Activated B cell treated with CpG ODN at 0.5 μM for 24 hours (primary cell): ENCODE data around the gene PHEX. TPM values are rescaled to one million over a fixed set of nuclear protein-coding genes. Genes with fewer than 3 reads are reported as not detected.

ENCODE experiments used
- ATAC-seq: fragments of 200-7000 bp; cut with Tn5 transposase; one replicate; pipeline ENCODE4 v1.10.0; 2021; ENCODE audit warnings: low read depth, mild to moderate bottlenecking, moderate library complexity
- CTCF ChIA-PET: fragments of 350-600 bp; sonication (Branson Sonifier 250); formaldehyde crosslinking; loops from one replicate; lab custom pipeline; 2021; ENCODE audit warnings: antibody characterized with exemption; lab: Charles Lee
- POLR2A ChIA-PET: fragments of 350-600 bp; sonication (Branson Sonifier 250); formaldehyde crosslinking; loops from one replicate; lab custom pipeline; 2021; ENCODE audit warnings: antibody characterized with exemption; lab: Charles Lee
- DNase-seq: peaks from one replicate; pipeline ENCODE4 v3.0.0; 2022
- H3K27ac Mint-ChIP-seq: one replicate; pipeline ENCODE4 v1.8.0; 2020; ENCODE audit warnings: mixed read lengths
- H3K27me3 Mint-ChIP-seq: one replicate; pipeline ENCODE4 v1.8.0; 2021; ENCODE audit warnings: mixed read lengths
- H3K36me3 Mint-ChIP-seq: one replicate; pipeline ENCODE4 v1.8.0; 2021; ENCODE audit warnings: low read depth, mixed read lengths
- H3K4me1 Mint-ChIP-seq: one replicate; pipeline ENCODE4 v1.8.0; 2021; ENCODE audit warnings: mixed read lengths
- H3K4me3 Mint-ChIP-seq: one replicate; pipeline ENCODE4 v1.8.0; 2020; ENCODE audit warnings: mild to moderate bottlenecking, mixed read lengths
- H3K9me3 Mint-ChIP-seq: one replicate; pipeline ENCODE4 v1.8.0; 2020; ENCODE audit warnings: mixed read lengths
- intact Hi-C: fragments of 100-400 bp; cut with micrococcal nuclease; formaldehyde crosslinking; loops from one replicate; pipeline ENCODE4 v1.15.1; 2024
- total RNA-seq: library from RNA; stranded (reverse); gene quantifications from 2 replicates; pipeline ENCODE4 v1.2.3, GENCODE V29; 2022
- TF ChIP-seq, protein P1 (sequence below): fragments of 200-600 bp; IDR thresholded peaks from one replicate; pipeline ENCODE4 v1.8.0; 2022; ENCODE audit warnings: antibody characterized with exemption, mild to moderate bottlenecking

Gene PHEX
- total RNA-seq, 1 donor from 2014 or later, result 0.27 TPM

DNA sequence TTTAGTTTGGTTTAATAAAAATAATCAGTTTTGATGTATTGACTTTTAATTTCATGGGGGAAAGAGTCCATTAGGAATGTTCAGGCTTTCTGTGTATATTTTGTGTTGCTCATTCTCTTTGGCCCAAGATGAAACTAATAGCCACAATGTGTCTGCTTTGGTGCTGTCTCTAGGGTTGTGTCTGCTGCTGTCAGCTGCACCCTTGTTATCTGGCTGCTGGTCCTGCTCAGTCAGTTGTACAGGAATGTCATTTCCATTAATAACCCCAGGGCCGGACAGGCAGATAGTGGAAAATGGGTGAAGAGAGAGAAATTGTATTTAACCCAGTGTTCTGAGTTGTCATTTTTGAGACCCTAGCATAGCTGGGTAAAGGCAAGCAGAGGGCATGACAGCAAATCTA, 115.1 kb downstream of the PHEX start:
- H3K9me3 Mint-ChIP-seq, result no peaks in the 10 kb centered on the region
- POLR2A ChIA-PET, result no interaction called here
- DNase-seq (no peak), ATAC-seq (no peak)
- H3K4me1 Mint-ChIP-seq, result no peaks in the 10 kb centered on the region
- no peak overlapping the region for H3K4me3 Mint-ChIP-seq
- intact Hi-C loops, result no loop called here
- H3K27me3 Mint-ChIP-seq, result no peaks in the 10 kb centered on the region
- H3K27ac Mint-ChIP-seq, result no peak overlapping the region
- TF ChIP-seq, protein P1, sequence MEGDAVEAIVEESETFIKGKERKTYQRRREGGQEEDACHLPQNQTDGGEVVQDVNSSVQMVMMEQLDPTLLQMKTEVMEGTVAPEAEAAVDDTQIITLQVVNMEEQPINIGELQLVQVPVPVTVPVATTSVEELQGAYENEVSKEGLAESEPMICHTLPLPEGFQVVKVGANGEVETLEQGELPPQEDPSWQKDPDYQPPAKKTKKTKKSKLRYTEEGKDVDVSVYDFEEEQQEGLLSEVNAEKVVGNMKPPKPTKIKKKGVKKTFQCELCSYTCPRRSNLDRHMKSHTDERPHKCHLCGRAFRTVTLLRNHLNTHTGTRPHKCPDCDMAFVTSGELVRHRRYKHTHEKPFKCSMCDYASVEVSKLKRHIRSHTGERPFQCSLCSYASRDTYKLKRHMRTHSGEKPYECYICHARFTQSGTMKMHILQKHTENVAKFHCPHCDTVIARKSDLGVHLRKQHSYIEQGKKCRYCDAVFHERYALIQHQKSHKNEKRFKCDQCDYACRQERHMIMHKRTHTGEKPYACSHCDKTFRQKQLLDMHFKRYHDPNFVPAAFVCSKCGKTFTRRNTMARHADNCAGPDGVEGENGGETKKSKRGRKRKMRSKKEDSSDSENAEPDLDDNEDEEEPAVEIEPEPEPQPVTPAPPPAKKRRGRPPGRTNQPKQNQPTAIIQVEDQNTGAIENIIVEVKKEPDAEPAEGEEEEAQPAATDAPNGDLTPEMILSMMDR, result no peak
- H3K36me3 Mint-ChIP-seq, result no peaks in the 10 kb centered on the region
- CTCF ChIA-PET, result no interaction called here

- ATAC-seq (no peak), DNase-seq (no peak)
- TF ChIP-seq, protein P1, result no peak
- Mint-ChIP-seq H3K4me3 (no peak overlapping the region), H3K36me3 (no peaks in the 10 kb centered on the region), H3K9me3 (no peaks in the 10 kb centered on the region), H3K27ac (no peak overlapping the region), H3K4me1 (no peaks in the 10 kb centered on the region), H3K27me3 (no peaks in the 10 kb centered on the region)
- POLR2A ChIA-PET, result no interaction called here
- intact Hi-C loops, result no loop called here
- CTCF ChIA-PET, result no interaction called here
Measured at GRCh38 chrX:22147942-22148341, 115.8 kb downstream of the PHEX start.

GRCh38 chrX:22148565-22148964, 116.4 kb downstream of the PHEX start:
- Mint-ChIP-seq H3K27ac (no peak overlapping the region), H3K27me3 (no peaks in the 10 kb centered on the region), H3K4me1 (no peaks in the 10 kb centered on the region), H3K9me3 (no peaks in the 10 kb centered on the region), H3K36me3 (no peaks in the 10 kb centered on the region), H3K4me3 (no peak overlapping the region)
- TF ChIP-seq, protein P1, result no peak
- ChIA-PET CTCF (no interaction called here), POLR2A (no interaction called here)
- intact Hi-C loops, result no loop called here
- ATAC-seq (no peak), DNase-seq (no peak)

GRCh38 chrX:22150371-22150770, 118.2 kb downstream of the PHEX start:
- Mint-ChIP-seq H3K4me3 (no peak overlapping the region), H3K27ac (no peak overlapping the region), H3K36me3 (no peaks in the 10 kb centered on the region), H3K4me1 (no peaks in the 10 kb centered on the region), H3K27me3 (no peaks in the 10 kb centered on the region), H3K9me3 (no peaks in the 10 kb centered on the region)
- intact Hi-C loops, result no loop called here
- no peak for ATAC-seq
- POLR2A ChIA-PET, result no interaction called here
- TF ChIP-seq, protein P1, result no peak
- DNase-seq, result no peak
- CTCF ChIA-PET, result no interaction called here

DNA sequence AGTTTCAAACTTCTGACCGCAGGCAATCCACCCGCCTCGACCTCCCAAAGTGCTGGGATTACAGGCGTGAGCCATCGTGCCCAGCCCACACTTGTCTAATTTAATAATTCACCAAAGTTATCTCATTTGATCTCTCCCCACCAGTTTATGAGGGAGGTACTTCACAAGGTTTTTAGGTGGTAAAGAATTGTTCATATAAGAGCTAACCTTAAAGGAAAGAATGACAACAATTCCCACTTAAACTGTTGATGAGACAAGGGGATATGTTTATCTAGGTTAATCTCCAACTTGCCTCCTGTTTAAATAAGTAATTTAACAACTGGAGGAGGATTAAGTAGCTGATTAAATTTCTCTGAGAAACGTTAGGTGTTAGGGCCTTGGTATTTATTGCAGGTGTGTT, 123.0 kb downstream of the PHEX start:
- ChIA-PET CTCF (no interaction called here), POLR2A (no interaction called here)
- DNase-seq (no peak), ATAC-seq (no peak)
- intact Hi-C loops, result no loop called here
- no peaks in the 10 kb centered on the region for H3K36me3 Mint-ChIP-seq
- no peaks in the 10 kb centered on the region for H3K27me3 Mint-ChIP-seq
- H3K27ac Mint-ChIP-seq, result no peak overlapping the region
- no peaks in the 10 kb centered on the region for H3K4me1 Mint-ChIP-seq
- TF ChIP-seq, protein P1, result no peak
- H3K4me3 Mint-ChIP-seq, result no peak overlapping the region
- H3K9me3 Mint-ChIP-seq, result no peaks in the 10 kb centered on the region
